WTC11 (cell line): ENCODE results near the gene LRRC14B.
"Not testable (repeated sequence)": the region's sequence is repeated elsewhere in the genome, so short reads cannot be mapped to it uniquely, and the experiment has no call there.

Experiments
- ATF1 ChIP-seq: sonication (generic); formaldehyde crosslinking; IDR thresholded peaks from 2 replicates; pipeline ENCODE4 v1.8.1; 2023; ENCODE audit warnings: mild to moderate bottlenecking, moderate library complexity, missing genetic modification reagents
- ATF2 ChIP-seq: sonication (generic); formaldehyde crosslinking; IDR thresholded peaks from 2 replicates; pipeline ENCODE4 v1.8.1; 2022; ENCODE audit warnings: low read depth, missing genetic modification reagents, borderline replicate concordance
- CREB1 ChIP-seq: sonication (generic); formaldehyde crosslinking; IDR thresholded peaks from 2 replicates; pipeline ENCODE4 v1.8.0; 2023; ENCODE audit warnings: mild to moderate bottlenecking, missing genetic modification reagents
- CTCF ChIP-seq: fragments of 200-600 bp; IDR thresholded peaks from 2 replicates; pipeline ENCODE4 v1.8.0; 2022; ENCODE audit warnings: antibody characterized with exemption
- FOXP1 ChIP-seq: sonication (generic); formaldehyde crosslinking; IDR thresholded peaks from 2 replicates; pipeline ENCODE4 v1.8.0; 2022; ENCODE audit warnings: missing genetic modification reagents, mild to moderate bottlenecking, moderate library complexity, borderline replicate concordance
- KAT7 ChIP-seq: sonication (generic); formaldehyde crosslinking; IDR thresholded peaks from 2 replicates; pipeline ENCODE4 v1.8.1; 2023; ENCODE audit warnings: missing genetic modification reagents, mild to moderate bottlenecking, borderline replicate concordance
- ZNF121 ChIP-seq: sonication (generic); formaldehyde crosslinking; IDR thresholded peaks from 2 replicates; pipeline ENCODE4 v1.8.0; 2023; ENCODE audit warnings: missing genetic modification reagents
- ZNF512 ChIP-seq: sonication (generic); formaldehyde crosslinking; IDR thresholded peaks from 2 replicates; pipeline ENCODE4 v1.8.1; 2022; ENCODE audit warnings: missing genetic modification reagents, borderline replicate concordance
- TF ChIP-seq, protein P1 (sequence below): sonication (generic); formaldehyde crosslinking; IDR thresholded peaks from 2 replicates; pipeline ENCODE4 v1.8.0; 2022; ENCODE audit warnings: mild to moderate bottlenecking, missing genetic modification reagents
- TF ChIP-seq, protein P2 (sequence below): sonication (generic); formaldehyde crosslinking; IDR thresholded peaks from 2 replicates; pipeline ENCODE4 v1.8.1; 2023; ENCODE audit warnings: mild to moderate bottlenecking, missing genetic modification reagents
- TF ChIP-seq, protein P3 (sequence below): sonication (generic); formaldehyde crosslinking; IDR thresholded peaks from 2 replicates; pipeline ENCODE4 v1.8.1; 2022; ENCODE audit warnings: mild to moderate bottlenecking, moderate library complexity, missing genetic modification reagents

GRCh38 chr5:216076-216475 is 24.8 kb downstream of the LRRC14B start:
- not testable (repeated sequence) for TF ChIP-seq CTCF; ZNF121 (CRISPR knock-in tag); KAT7 (CRISPR knock-in tag); CREB1 (CRISPR knock-in tag); ATF1; ZNF512 (CRISPR knock-in tag); FOXP1; ATF2 (CRISPR knock-in tag)
- TF ChIP-seq, protein P1, sequence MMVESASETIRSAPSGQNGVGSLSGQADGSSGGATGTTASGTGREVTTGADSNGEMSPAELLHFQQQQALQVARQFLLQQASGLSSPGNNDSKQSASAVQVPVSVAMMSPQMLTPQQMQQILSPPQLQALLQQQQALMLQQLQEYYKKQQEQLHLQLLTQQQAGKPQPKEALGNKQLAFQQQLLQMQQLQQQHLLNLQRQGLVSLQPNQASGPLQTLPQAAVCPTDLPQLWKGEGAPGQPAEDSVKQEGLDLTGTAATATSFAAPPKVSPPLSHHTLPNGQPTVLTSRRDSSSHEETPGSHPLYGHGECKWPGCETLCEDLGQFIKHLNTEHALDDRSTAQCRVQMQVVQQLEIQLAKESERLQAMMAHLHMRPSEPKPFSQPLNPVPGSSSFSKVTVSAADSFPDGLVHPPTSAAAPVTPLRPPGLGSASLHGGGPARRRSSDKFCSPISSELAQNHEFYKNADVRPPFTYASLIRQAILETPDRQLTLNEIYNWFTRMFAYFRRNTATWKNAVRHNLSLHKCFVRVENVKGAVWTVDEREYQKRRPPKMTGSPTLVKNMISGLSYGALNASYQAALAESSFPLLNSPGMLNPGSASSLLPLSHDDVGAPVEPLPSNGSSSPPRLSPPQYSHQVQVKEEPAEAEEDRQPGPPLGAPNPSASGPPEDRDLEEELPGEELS (CRISPR knock-in tag) = not testable (repeated sequence)
- TF ChIP-seq, protein P2, sequence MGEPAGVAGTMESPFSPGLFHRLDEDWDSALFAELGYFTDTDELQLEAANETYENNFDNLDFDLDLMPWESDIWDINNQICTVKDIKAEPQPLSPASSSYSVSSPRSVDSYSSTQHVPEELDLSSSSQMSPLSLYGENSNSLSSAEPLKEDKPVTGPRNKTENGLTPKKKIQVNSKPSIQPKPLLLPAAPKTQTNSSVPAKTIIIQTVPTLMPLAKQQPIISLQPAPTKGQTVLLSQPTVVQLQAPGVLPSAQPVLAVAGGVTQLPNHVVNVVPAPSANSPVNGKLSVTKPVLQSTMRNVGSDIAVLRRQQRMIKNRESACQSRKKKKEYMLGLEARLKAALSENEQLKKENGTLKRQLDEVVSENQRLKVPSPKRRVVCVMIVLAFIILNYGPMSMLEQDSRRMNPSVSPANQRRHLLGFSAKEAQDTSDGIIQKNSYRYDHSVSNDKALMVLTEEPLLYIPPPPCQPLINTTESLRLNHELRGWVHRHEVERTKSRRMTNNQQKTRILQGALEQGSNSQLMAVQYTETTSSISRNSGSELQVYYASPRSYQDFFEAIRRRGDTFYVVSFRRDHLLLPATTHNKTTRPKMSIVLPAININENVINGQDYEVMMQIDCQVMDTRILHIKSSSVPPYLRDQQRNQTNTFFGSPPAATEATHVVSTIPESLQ (CRISPR knock-in tag) = not testable (repeated sequence)
- TF ChIP-seq, protein P3, sequence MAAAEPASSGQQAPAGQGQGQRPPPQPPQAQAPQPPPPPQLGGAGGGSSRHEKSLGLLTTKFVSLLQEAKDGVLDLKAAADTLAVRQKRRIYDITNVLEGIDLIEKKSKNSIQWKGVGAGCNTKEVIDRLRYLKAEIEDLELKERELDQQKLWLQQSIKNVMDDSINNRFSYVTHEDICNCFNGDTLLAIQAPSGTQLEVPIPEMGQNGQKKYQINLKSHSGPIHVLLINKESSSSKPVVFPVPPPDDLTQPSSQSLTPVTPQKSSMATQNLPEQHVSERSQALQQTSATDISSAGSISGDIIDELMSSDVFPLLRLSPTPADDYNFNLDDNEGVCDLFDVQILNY (CRISPR knock-in tag) = not testable (repeated sequence)
